ENCODE measurements around the gene CHST9.

CHST9 gene

GRCh38 chr18:27109451-27109850, 75.7 kb downstream of the CHST9 start:
- Histone ChIP-seq H3K27me3 (ENCODE audit: insufficient read depth, low read length) (no peaks in the 10 kb centered on the region), H3K36me3 (ENCODE audit: insufficient read depth, low read length) (no peaks in the 10 kb centered on the region)

GRCh38 chr18:27108842-27109241, 76.3 kb downstream of the CHST9 start:
- Histone ChIP-seq H3F3A (ENCODE audit: insufficient read depth, low read length) (no peaks in the 10 kb centered on the region), H2AFZ (ENCODE audit: low read length) (no peak overlapping the region), H3K9me3 (ENCODE audit: low read length) (no peaks in the 10 kb centered on the region), H3K9ac (ENCODE audit: low read length) (no peak overlapping the region), H3K9me2 (ENCODE audit: low read depth, low read length) (no peaks in the 10 kb centered on the region), H3K36me3 (ENCODE audit: insufficient read depth, low read length) (no peaks in the 10 kb centered on the region), H3K27ac (ENCODE audit: low read depth, low read length, poor library complexity, severe bottlenecking) (no peak overlapping the region), H3K4me2 (ENCODE audit: low read length) (no peak overlapping the region), H3K79me2 (ENCODE audit: insufficient read depth, low read length) (no peaks in the 10 kb centered on the region), H3K4me3 (ENCODE audit: low read depth, low read length, poor library complexity, severe bottlenecking) (no peak overlapping the region), H3K27me3 (ENCODE audit: insufficient read depth, low read length) (no peaks in the 10 kb centered on the region), H3K4me1 (ENCODE audit: insufficient read depth, low read length, severe bottlenecking) (no peaks in the 10 kb centered on the region), H4K20me1 (ENCODE audit: insufficient read depth, low read length) (no peaks in the 10 kb centered on the region)
- TF ChIP-seq CTCF (IDR thresholded peaks at IDR 0.05; ENCODE audit: low read length), result no peak
- TF ChIP-seq EZH2 (IDR thresholded peaks at IDR 0.05; ENCODE audit: borderline replicate concordance, low read length), result no peak

More at GRCh38 chr18:27109451-27109850, 75.7 kb downstream of the CHST9 start:
- Histone ChIP-seq H4K20me1 (ENCODE audit: insufficient read depth, low read length) (no peaks in the 10 kb centered on the region), H3K4me1 (ENCODE audit: insufficient read depth, low read length, severe bottlenecking) (no peaks in the 10 kb centered on the region), H2AFZ (ENCODE audit: low read length) (no peak overlapping the region), H3K4me2 (ENCODE audit: low read length) (no peak overlapping the region), H3K27ac (ENCODE audit: low read depth, low read length, poor library complexity, severe bottlenecking) (no peak overlapping the region), H3K9ac (ENCODE audit: low read length) (no peak overlapping the region), H3F3A (ENCODE audit: insufficient read depth, low read length) (no peaks in the 10 kb centered on the region), H3K9me2 (ENCODE audit: low read depth, low read length) (no peaks in the 10 kb centered on the region), H3K4me3 (ENCODE audit: low read depth, low read length, poor library complexity, severe bottlenecking) (no peak overlapping the region), H3K9me3 (ENCODE audit: low read length) (no peaks in the 10 kb centered on the region), H3K79me2 (ENCODE audit: insufficient read depth, low read length) (no peaks in the 10 kb centered on the region)
- TF ChIP-seq EZH2 (IDR thresholded peaks at IDR 0.05; ENCODE audit: borderline replicate concordance, low read length) (no peak), CTCF (IDR thresholded peaks at IDR 0.05; ENCODE audit: low read length) (no peak)

GRCh38 chr18:27104743-27105142, 80.4 kb downstream of the CHST9 start:
- no peak overlapping the region for H3K27ac ChIP-seq (ENCODE audit: low read depth, low read length, poor library complexity, severe bottlenecking)
- no peak overlapping the region for H3K9ac ChIP-seq (ENCODE audit: low read length)
- H3K4me3 ChIP-seq (ENCODE audit: low read depth, low read length, poor library complexity, severe bottlenecking), result no peak overlapping the region
- no peaks in the 10 kb centered on the region for H3K9me3 ChIP-seq (ENCODE audit: low read length)
- no peaks in the 10 kb centered on the region for H3K27me3 ChIP-seq (ENCODE audit: insufficient read depth, low read length)
- no peaks in the 10 kb centered on the region for H4K20me1 ChIP-seq (ENCODE audit: insufficient read depth, low read length)
- no peaks in the 10 kb centered on the region for H3K36me3 ChIP-seq (ENCODE audit: insufficient read depth, low read length)
- no peaks in the 10 kb centered on the region for H3K79me2 ChIP-seq (ENCODE audit: insufficient read depth, low read length)
- no peaks in the 10 kb centered on the region for H3K9me2 ChIP-seq (ENCODE audit: low read depth, low read length)
- no peaks in the 10 kb centered on the region for H3F3A ChIP-seq (ENCODE audit: insufficient read depth, low read length)
- TF ChIP-seq EZH2 (IDR thresholded peaks at IDR 0.05; ENCODE audit: borderline replicate concordance, low read length) (no peak), CTCF (IDR thresholded peaks at IDR 0.05; ENCODE audit: low read length) (no peak)
- H3K4me1 ChIP-seq (ENCODE audit: insufficient read depth, low read length, severe bottlenecking), result no peaks in the 10 kb centered on the region
- H2AFZ ChIP-seq (ENCODE audit: low read length), result no peak overlapping the region
- no peak overlapping the region for H3K4me2 ChIP-seq (ENCODE audit: low read length)

All from OCI-LY1 (cell line).